Measurements from ENCODE around the gene SEC14L5.

DNA sequence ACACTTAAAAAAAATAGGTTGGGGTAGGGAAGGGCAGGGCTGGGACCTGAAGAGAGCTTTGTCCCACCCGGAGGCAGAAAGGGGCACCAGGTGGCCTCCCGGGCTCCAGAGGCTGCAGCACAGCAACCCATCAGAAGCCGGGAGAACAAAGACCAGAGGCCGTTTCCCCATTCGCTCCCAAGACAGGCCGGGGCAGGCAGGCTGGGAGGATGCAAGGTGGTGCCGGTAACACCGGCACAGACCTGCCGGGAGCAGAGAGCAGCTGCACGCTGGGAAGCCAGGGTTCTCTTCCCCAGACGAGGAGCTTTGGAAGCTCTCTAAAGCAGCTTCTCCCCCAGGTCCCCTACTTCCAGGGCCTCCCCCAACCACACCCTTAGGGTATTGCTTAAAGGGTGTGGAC, 26.7 kb upstream of the SEC14L5 start:
- TF ChIP-seq, protein P1, sequence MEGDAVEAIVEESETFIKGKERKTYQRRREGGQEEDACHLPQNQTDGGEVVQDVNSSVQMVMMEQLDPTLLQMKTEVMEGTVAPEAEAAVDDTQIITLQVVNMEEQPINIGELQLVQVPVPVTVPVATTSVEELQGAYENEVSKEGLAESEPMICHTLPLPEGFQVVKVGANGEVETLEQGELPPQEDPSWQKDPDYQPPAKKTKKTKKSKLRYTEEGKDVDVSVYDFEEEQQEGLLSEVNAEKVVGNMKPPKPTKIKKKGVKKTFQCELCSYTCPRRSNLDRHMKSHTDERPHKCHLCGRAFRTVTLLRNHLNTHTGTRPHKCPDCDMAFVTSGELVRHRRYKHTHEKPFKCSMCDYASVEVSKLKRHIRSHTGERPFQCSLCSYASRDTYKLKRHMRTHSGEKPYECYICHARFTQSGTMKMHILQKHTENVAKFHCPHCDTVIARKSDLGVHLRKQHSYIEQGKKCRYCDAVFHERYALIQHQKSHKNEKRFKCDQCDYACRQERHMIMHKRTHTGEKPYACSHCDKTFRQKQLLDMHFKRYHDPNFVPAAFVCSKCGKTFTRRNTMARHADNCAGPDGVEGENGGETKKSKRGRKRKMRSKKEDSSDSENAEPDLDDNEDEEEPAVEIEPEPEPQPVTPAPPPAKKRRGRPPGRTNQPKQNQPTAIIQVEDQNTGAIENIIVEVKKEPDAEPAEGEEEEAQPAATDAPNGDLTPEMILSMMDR (IDR thresholded peaks at IDR 0.05; ENCODE audit: insufficient read depth, low read depth, low read length): no peak
- no peak for TF ChIP-seq EZH2 (IDR thresholded peaks at IDR 0.05; ENCODE audit: insufficient read depth, low read length)

All from astrocyte (in vitro differentiated cells and primary cell).